SU-DHL-6 (cell line): ENCODE measurements around the gene MAPKAPK5.

Experiments
- CTCF ChIP-seq: fragments of 200-600 bp; sonication (generic); IDR thresholded peaks from one replicate; pipeline ENCODE4 v1.5.1; 2017; ENCODE audit warnings: antibody characterized with exemption, mild to moderate bottlenecking, low read length, moderate library complexity; ENCODE audit not compliant: insufficient read depth, poor library complexity, severe bottlenecking
- EZH2phosphoT487 ChIP-seq: fragments of 200-600 bp; sonication (generic), shearing (Covaris generic); conservative IDR thresholded peaks from 2 replicates; pipeline ENCODE4 v1.6.1; 2018; ENCODE audit warnings: mild to moderate bottlenecking, antibody characterized with exemption, low read length, moderate library complexity, mixed read lengths

- TF ChIP-seq CTCF (no peak), EZH2phosphoT487 (no peak)
Observed at GRCh38 chr12:111803038-111803626, 38.9 kb upstream of the MAPKAPK5 start.
